ENCODE data around the gene PIK3C2G.

DNA sequence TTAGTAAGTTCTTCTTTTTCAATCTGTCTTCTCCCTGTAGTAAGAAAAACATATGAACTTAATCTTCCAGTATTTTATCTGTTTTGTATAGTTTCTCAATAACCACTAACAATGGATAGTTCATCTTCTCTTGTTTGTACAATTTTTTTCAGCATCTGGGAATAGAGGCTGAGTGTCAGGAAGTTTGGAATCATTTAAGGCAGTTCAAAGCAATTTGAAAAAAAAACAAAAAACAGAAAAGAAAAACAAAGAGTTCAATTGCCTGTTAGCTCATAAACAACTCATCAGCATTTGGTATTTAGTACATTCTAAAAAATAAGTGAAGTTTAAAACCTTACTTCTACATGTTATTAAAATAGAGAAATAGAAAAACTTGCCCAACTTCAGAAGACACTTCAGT lies 359.7 kb downstream of the PIK3C2G start:
- TF ChIP-seq TBP (CRISPR knock-in tag; IDR thresholded peaks at IDR 0.05) (no peak), ZNF121 (CRISPR knock-in tag; IDR thresholded peaks at IDR 0.05) (no peak), ZNF768 (CRISPR knock-in tag; IDR thresholded peaks at IDR 0.05) (no peak)
